HG03066 (cell line): ENCODE data around the gene BBLN.
"Not testable (repeated sequence)": the region's sequence is repeated elsewhere in the genome, so short reads cannot be mapped to it uniquely, and the experiment has no call there.

Experiments used
- ATAC-seq: cut with Tn5 transposase; IDR thresholded peaks from one replicate; pipeline ENCODE4 v1.9.1; 2021; ENCODE audit warnings: low read depth; ENCODE audit not compliant: unreplicated experiment

The BBLN gene, protein sequence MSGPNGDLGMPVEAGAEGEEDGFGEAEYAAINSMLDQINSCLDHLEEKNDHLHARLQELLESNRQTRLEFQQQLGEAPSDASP

GRCh38 chr9:128159784-128160602, at the start of gene BBLN:
TSS of gene BBLN (plus strand) at chr9:128160265. CDS start at chr9:128160408, 143 bp downstream.
- ATAC-seq = peak; percentile 83

- ATAC-seq = not testable (repeated sequence)
Observed at GRCh38 chr9:128111726-128112125, 48.3 kb upstream of the BBLN start.

GRCh38 chr9:128113526-128114325, 46.3 kb upstream of the BBLN start:
- no peak for ATAC-seq

DNA sequence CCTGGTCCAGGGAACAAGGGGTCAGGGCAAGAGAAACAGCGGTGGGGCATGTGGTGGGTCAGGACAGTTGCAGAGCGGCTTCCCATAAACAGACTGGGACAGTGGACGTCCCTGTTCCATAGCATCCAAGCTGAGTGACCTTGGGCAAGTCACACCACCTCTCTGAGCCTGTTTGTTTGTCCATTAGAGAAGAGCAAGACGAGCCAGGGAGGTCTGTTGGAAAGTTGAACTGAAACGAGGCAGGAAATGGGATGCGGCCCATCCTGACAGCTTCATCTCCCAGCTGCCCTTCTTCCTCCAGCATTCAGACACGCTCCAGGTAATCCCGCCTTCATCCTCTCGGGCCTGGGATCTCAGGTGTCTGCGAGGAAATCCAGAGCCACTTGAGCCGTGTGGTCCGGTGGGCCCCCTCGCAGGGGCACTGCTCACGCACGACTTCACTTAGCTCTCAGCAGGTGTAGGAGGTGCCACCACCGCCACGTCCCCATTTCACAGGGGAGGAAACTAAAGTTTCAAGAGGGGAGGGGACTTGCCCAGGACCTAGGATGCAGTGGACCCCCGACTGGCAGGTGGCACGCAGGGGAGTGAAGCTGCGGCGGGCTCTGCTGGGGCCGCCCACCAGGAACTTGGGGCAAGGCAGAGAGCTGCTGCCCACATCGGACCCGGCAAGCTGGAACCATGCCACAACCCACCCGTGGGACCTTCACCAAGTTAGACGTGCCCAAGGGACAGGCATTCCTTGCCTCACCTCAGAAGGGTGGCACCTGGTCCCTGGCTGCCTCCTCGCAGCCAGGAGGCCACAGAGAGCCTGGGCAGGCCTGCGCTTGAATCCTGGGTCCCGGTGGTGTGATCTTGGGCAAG, 45.5 kb upstream of the BBLN start:
- ATAC-seq = no peak

- no peak for ATAC-seq
Observed at GRCh38 chr9:128115187-128116103, 44.6 kb upstream of the BBLN start.

DNA sequence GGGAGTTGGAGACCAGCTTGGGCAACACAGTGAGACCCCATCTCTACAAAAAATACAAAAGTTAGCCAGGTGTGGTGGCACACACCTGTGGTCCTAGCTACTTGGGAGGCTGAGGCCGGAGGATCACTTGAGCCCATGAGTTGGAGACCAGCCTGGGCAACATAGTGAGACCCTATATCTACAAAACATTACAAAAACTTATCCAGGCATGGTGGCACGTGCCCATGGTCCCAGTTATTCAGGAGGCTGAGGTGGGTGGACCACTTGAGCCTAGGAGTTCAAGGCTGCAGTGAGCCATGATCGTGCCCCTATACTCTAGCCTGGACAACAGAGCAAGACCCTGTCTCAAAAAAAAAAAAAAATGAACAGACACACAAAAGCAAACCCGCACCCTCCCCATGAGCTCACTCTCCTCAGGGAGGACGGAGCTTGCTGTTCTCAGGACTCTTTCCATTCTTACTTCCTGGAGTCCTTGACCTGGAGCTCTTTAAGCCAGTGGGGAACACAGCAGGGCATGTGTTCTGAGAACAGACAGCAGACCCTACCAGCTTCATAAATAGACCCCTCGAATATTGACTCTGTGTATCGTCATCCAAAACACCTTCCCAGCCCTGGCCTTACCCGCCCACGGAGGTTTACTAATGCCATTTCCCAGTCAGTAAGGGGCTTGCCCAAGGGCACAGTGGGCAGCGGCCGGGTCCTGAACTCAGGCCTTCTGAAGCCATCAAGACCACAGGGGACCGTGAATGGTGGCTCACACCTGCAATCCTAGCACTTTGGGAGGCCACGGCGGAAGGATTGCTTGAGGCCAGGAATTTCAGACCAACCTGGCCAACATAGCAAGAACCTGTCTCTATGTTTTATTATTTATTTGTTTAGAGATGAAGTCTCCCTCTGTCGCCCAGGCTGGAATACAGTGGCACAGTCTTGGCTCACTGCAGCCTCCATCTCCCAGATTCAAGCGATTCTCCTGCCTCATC, 43.7 kb upstream of the BBLN start:
- ATAC-seq = no peak

GRCh38 chr9:128117613-128118471, 42.2 kb upstream of the BBLN start:
- ATAC-seq = no peak

DNA sequence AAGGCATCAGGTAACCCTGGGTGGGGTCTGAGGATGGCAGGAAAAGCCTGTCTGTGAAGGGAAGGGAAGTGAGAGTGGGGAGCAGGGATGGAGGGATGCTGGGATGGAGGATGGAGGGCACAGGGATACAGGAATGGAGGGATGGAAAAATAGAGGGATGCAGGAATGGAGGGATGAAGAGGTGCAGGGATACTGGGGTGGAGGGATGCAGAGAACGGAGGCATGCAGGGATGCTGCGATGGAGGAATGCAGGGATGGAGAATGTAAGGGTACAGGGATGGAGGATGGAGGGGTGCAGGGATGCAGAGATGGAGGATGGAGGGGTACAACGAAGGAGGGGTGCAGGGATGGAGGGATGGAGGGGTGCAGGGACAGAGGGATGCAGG, 41.6 kb upstream of the BBLN start:
- no peak for ATAC-seq

GRCh38 chr9:128118971-128119665, 40.9 kb upstream of the BBLN start:
- ATAC-seq = no peak

GRCh38 chr9:128120061-128120740, 39.9 kb upstream of the BBLN start:
- no peak for ATAC-seq

- no peak for ATAC-seq
Observed at GRCh38 chr9:128120741-128121465, 39.2 kb upstream of the BBLN start.

DNA sequence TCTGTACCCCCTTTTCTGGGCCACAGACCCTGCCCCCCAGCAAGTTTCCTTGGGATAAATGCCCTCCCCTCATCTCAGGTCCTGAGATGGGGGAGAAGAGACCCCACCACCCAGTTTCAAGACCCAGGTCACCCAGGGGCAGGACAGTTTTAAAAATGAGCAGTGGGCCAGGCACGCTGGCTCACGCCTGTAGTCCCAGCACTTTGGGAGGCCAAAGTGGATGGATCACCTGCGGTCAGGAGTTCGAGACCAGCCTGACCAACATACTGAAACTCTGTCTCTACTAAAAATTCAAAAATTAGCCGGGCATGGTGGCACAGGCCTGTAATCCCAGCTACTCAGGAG, 38.6 kb upstream of the BBLN start:
- no peak for ATAC-seq

GRCh38 chr9:128121924-128122808, 37.9 kb upstream of the BBLN start:
- no peak for ATAC-seq

DNA sequence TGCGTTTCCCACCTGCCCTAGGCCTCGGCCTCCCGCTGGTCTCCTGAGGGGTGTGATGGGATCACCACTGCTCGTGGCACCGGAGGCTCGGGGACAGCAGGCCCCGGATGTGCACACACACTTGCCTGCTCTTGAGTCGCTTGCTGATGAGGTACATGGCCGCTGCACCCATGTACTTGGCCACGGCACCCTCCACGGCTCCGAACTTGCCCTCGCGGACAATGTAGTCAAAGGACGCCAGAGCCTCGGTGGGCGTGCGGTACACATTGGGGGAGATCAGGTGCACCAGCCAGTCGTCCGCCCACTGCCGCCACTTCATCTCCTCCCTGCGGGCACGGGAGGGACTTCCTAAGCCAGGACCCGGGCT, 37.3 kb upstream of the BBLN start:
- ATAC-seq = no peak
